Tibial artery (tissue), 4 donors: ENCODE data around the gene XRCC4.

ENCODE experiments used
- DNase-seq, 2 donors: peaks; one replicate each; pipeline ENCODE4 v3.0.0-alpha.2; 2019
- H3K27ac ChIP-seq, 2 donors: fragments of 200-600 bp; sonication (generic) in 1 of 2; 1 replicate in 1 of 2; 2 replicates in 1 of 2; pipeline ENCODE4 v1.5.1; 2018 to 2019; ENCODE audit warnings: mild to moderate bottlenecking in 1 of 2
- H3K27me3 ChIP-seq, 2 donors: fragments of 200-600 bp; sonication (generic) in 1 of 2; one replicate each; pipeline versions ENCODE4 v1.5.1 to v1.6.0; 2016 to 2019
- H3K36me3 ChIP-seq, 3 donors: fragments of 200-600 bp; sonication (generic) in 2 of 3; one replicate each; pipeline ENCODE4 v1.5.1; 2016 to 2019; ENCODE audit warnings: mild to moderate bottlenecking in 2 of 3
- H3K4me1 ChIP-seq, 4 donors: fragments of 200-600 bp; sonication (generic) in 2 of 4; 1 replicate in 3 of 4; 2 replicates in 1 of 4; pipeline ENCODE4 v1.5.1; 2016 to 2019
- H3K4me3 ChIP-seq, 2 donors: fragments of 200-600 bp; sonication (generic) in 1 of 2; 1 replicate in 1 of 2; 2 replicates in 1 of 2; pipeline ENCODE4 v1.5.1; 2018 to 2019; ENCODE audit warnings: mild to moderate bottlenecking in 2 of 2
- H3K9me3 ChIP-seq, 3 donors: fragments of 200-600 bp; sonication (generic) in 1 of 3; one replicate each; pipeline ENCODE4 v1.5.1; 2016 to 2019
- CTCF ChIP-seq, 2 experiments: fragments of 200-600 bp in 1 of 2; fragments of 450-650 bp in 1 of 2; IDR thresholded peaks; one replicate each; pipeline ENCODE4 v1.5.1; 2017 to 2019; ENCODE audit warnings: antibody characterized with exemption in 2 of 2, mild to moderate bottlenecking in 1 of 2, moderate library complexity in 1 of 2
- intact Hi-C: fragments of 100-400 bp; cut with DNase I; formaldehyde crosslinking; loops from one replicate; pipeline ENCODE4 v1.15.0; 2023; ENCODE audit warnings: low total_unique reads

XRCC4 gene

GRCh38 chr5:83385812-83386211 lies 308.5 kb downstream of the XRCC4 start:
- H3K9me3 ChIP-seq, result no peaks in the 10 kb centered on the region
- no peaks in the 10 kb centered on the region for H3K27me3 ChIP-seq
- intact Hi-C loops, result no loop called here
- no peak for TF ChIP-seq CTCF (IDR thresholded peaks at IDR 0.05)
- no peaks in the 10 kb centered on the region for H3K36me3 ChIP-seq
- H3K4me3 ChIP-seq, result no peak overlapping the region
- no peaks in the 10 kb centered on the region for H3K4me1 ChIP-seq
- no peak overlapping the region for H3K27ac ChIP-seq
- DNase-seq, result no peak

- H3K27ac ChIP-seq, result no peak overlapping the region
- H3K4me1 ChIP-seq, result no peaks in the 10 kb centered on the region
- H3K4me3 ChIP-seq, result no peak overlapping the region
- TF ChIP-seq CTCF (IDR thresholded peaks at IDR 0.05), result no peak
- no peaks in the 10 kb centered on the region for H3K9me3 ChIP-seq
- DNase-seq, result no peak
- no peaks in the 10 kb centered on the region for H3K27me3 ChIP-seq
- intact Hi-C loops, result no loop called here
- H3K36me3 ChIP-seq, result no peaks in the 10 kb centered on the region
Measured at GRCh38 chr5:83387041-83387440, 309.7 kb downstream of the XRCC4 start.

GRCh38 chr5:83388608-83389007 lies 311.3 kb downstream of the XRCC4 start:
- TF ChIP-seq CTCF (IDR thresholded peaks at IDR 0.05), result no peak
- Histone ChIP-seq H3K4me3 (no peak overlapping the region), H3K27ac (no peak overlapping the region)

GRCh38 chr5:83392766-83393503 lies 315.6 kb downstream of the XRCC4 start:
- intact Hi-C loops, result no loop called here
- no peak for TF ChIP-seq CTCF (IDR thresholded peaks at IDR 0.05)
- Histone ChIP-seq H3K4me3 (no peak overlapping the region), H3K36me3 (no peaks in the 10 kb centered on the region), H3K9me3 (no peaks in the 10 kb centered on the region), H3K27me3 (no peaks in the 10 kb centered on the region), H3K4me1 (no peaks in the 10 kb centered on the region), H3K27ac (no peak overlapping the region)
- no peak for DNase-seq

More at GRCh38 chr5:83388608-83389007, 311.3 kb downstream of the XRCC4 start:
- H3K9me3 ChIP-seq, result no peaks in the 10 kb centered on the region
- H3K36me3 ChIP-seq, result no peaks in the 10 kb centered on the region
- no peaks in the 10 kb centered on the region for H3K4me1 ChIP-seq
- no peak for DNase-seq
- no peaks in the 10 kb centered on the region for H3K27me3 ChIP-seq
- intact Hi-C loops, result no loop called here

- no peak for DNase-seq
- H3K27me3 ChIP-seq, result no peaks in the 10 kb centered on the region
- no peak for TF ChIP-seq CTCF (IDR thresholded peaks at IDR 0.05)
- no peak overlapping the region for H3K4me3 ChIP-seq
- no peaks in the 10 kb centered on the region for H3K9me3 ChIP-seq
- H3K4me1 ChIP-seq, result no peaks in the 10 kb centered on the region
- H3K36me3 ChIP-seq, result no peaks in the 10 kb centered on the region
- intact Hi-C loops, result no loop called here
- H3K27ac ChIP-seq, result no peak overlapping the region
Measured at GRCh38 chr5:83393504-83393866, 316.1 kb downstream of the XRCC4 start.

GRCh38 chr5:83394190-83394589 lies 316.8 kb downstream of the XRCC4 start:
- DNase-seq, result no peak
- Histone ChIP-seq H3K4me3 (no peak overlapping the region), H3K36me3 (no peaks in the 10 kb centered on the region), H3K27ac (no peak overlapping the region), H3K4me1 (no peaks in the 10 kb centered on the region), H3K27me3 (no peaks in the 10 kb centered on the region), H3K9me3 (no peaks in the 10 kb centered on the region)
- intact Hi-C loops, result no loop called here
- no peak for TF ChIP-seq CTCF (IDR thresholded peaks at IDR 0.05)
